Activated CD8-positive, alpha-beta memory T cell treated with anti-CD3 and anti-CD28 coated beads for 48 hours (primary cell): Measurements from ENCODE around the gene TXK.
A peak's percentile ranks its signal among the peaks of the same experiment; 100 is the strongest.

Source experiments
- DNase-seq, 3 experiments: peaks; one replicate each; pipeline ENCODE4 v3.0.0-alpha.2; 2020; ENCODE audit warnings: low read depth in 2 of 3, low spot score in 2 of 3

Gene TXK

GRCh38 chr4:48138511-48138910, 4.5 kb upstream of the TXK start:
- DNase-seq = no peak

- DNase-seq = no peak
Measured at GRCh38 chr4:48137846-48138245, 3.8 kb upstream of the TXK start.

- DNase-seq = no peak
Measured at GRCh38 chr4:48133669-48134068, 381 bp downstream of the TXK start.

- no peak for DNase-seq
Measured at GRCh38 chr4:48131736-48132135, 2.3 kb downstream of the TXK start.

- no peak for DNase-seq
Measured at GRCh38 chr4:48130100-48130499, 4.0 kb downstream of the TXK start.

GRCh38 chr4:48129307-48130014, 4.6 kb downstream of the TXK start:
- DNase-seq = peak in 1 of 3 experiments; percentile 26

- peak; percentile 39 to 57 (median 46) for DNase-seq
Measured at GRCh38 chr4:48127682-48128404, 6.2 kb downstream of the TXK start.

GRCh38 chr4:48127231-48127630, 6.8 kb downstream of the TXK start:
- no peak for DNase-seq

- DNase-seq = no peak
Measured at GRCh38 chr4:48126621-48127020, 7.4 kb downstream of the TXK start.

- no peak for DNase-seq
Measured at GRCh38 chr4:48124870-48125269, 9.2 kb downstream of the TXK start.

- no peak for DNase-seq
Measured at GRCh38 chr4:48122756-48123155, 11.3 kb downstream of the TXK start.

GRCh38 chr4:48121180-48121579, 12.9 kb downstream of the TXK start:
- no peak for DNase-seq

- no peak for DNase-seq
Measured at GRCh38 chr4:48120132-48120531, 13.9 kb downstream of the TXK start.

GRCh38 chr4:48119646-48120045, 14.4 kb downstream of the TXK start:
- no peak for DNase-seq

GRCh38 chr4:48118081-48118480, 16.0 kb downstream of the TXK start:
- no peak for DNase-seq

GRCh38 chr4:48116582-48116981, 17.5 kb downstream of the TXK start:
- no peak for DNase-seq

GRCh38 chr4:48114412-48114811, 19.6 kb downstream of the TXK start:
- no peak for DNase-seq

GRCh38 chr4:48112017-48112667, 21.9 kb downstream of the TXK start:
- no peak for DNase-seq

GRCh38 chr4:48110452-48110978, 23.5 kb downstream of the TXK start:
- no peak for DNase-seq

- no peak for DNase-seq
Measured at GRCh38 chr4:48109413-48110263, 24.4 kb downstream of the TXK start.
